CD4-positive, alpha-beta T cell (primary cell): ENCODE data around the gene ARL2BP. TPM values are rescaled to one million over a fixed set of nuclear protein-coding genes. Genes with fewer than 3 reads are reported as not detected.
A peak's percentile ranks its signal among the peaks of the same experiment; 100 is the strongest.

Source experiments
- ATAC-seq: fragments of 200-7000 bp; cut with Tn5 transposase; one replicate; pipeline ENCODE4 v1.10.0; 2022; ENCODE audit warnings: mild to moderate bottlenecking; ENCODE audit not compliant: poor library complexity
- CTCF ChIA-PET: fragments of 350-600 bp; sonication (Branson Sonifier 250); formaldehyde crosslinking; loops from one replicate; lab custom pipeline; 2021; ENCODE audit warnings: antibody characterized with exemption, inconsistent platforms; lab: Charles Lee
- POLR2A ChIA-PET: fragments of 350-600 bp; sonication (Branson Sonifier 250); formaldehyde crosslinking; loops from one replicate; lab custom pipeline; 2021; ENCODE audit warnings: antibody characterized with exemption, inconsistent platforms; lab: Charles Lee
- DNase-seq, 14 experiments: peaks; one replicate each; pipeline ENCODE4 v3.0.0-alpha.2; 2013 to 2020; ENCODE audit warnings: mixed read lengths in 2 of 14
- H3K27ac ChIP-seq, 2 donors: one replicate each; pipeline versions ENCODE4 v1.5.1 to v1.7.0; 2013; ENCODE audit warnings: low read length in 2 of 2, low read depth in 1 of 2, mild to moderate bottlenecking in 1 of 2
- H3K27me3 ChIP-seq, 2 experiments: 1 replicate in 1 of 2; 2 replicates in 1 of 2; pipeline versions ENCODE4 v1.6.1 to v1.7.0; 2013; ENCODE audit warnings: low read length in 2 of 2, control low read depth in 1 of 2, mild to moderate bottlenecking in 1 of 2, moderate library complexity in 1 of 2; ENCODE audit not compliant: insufficient read depth in 2 of 2, control insufficient read depth in 1 of 2
- H3K36me3 ChIP-seq: one replicate; pipeline ENCODE4 v1.6.1; 2013; ENCODE audit warnings: low read length, control low read depth; ENCODE audit not compliant: insufficient read depth
- H3K4me1 ChIP-seq: one replicate; pipeline ENCODE4 v1.6.1; 2013; ENCODE audit warnings: low read length, control low read depth; ENCODE audit not compliant: insufficient read depth
- H3K4me3 ChIP-seq: one replicate; pipeline ENCODE4 v1.5.1; 2013; ENCODE audit warnings: mild to moderate bottlenecking, low read length, moderate library complexity
- H3K9me3 ChIP-seq, 2 experiments: 1 replicate in 1 of 2; 2 replicates in 1 of 2; pipeline versions ENCODE4 v1.6.1 to v1.7.0; 2013; ENCODE audit warnings: low read length in 2 of 2, mild to moderate bottlenecking in 2 of 2, control low read depth in 1 of 2, moderate library complexity in 1 of 2; ENCODE audit not compliant: control insufficient read depth in 1 of 2, insufficient read depth in 1 of 2
- H3K27ac Mint-ChIP-seq: one replicate; pipeline ENCODE4 v1.8.0; 2020; ENCODE audit warnings: mixed read lengths
- H3K27me3 Mint-ChIP-seq: one replicate; pipeline ENCODE4 v1.8.0; 2021; ENCODE audit warnings: mixed read lengths
- H3K36me3 Mint-ChIP-seq: one replicate; pipeline ENCODE4 v1.8.0; 2021; ENCODE audit warnings: low read depth, mixed read lengths
- H3K4me1 Mint-ChIP-seq: one replicate; pipeline ENCODE4 v1.8.0; 2021; ENCODE audit warnings: low read depth, mixed read lengths
- H3K4me3 Mint-ChIP-seq: one replicate; pipeline ENCODE4 v1.8.0; 2020; ENCODE audit warnings: mild to moderate bottlenecking, mixed read lengths
- H3K9me3 Mint-ChIP-seq: one replicate; pipeline ENCODE4 v1.8.0; 2020; ENCODE audit warnings: mixed read lengths
- intact Hi-C, 2 experiments: fragments of 100-400 bp; cut with DNase I in 1 of 2; cut with micrococcal nuclease in 1 of 2; formaldehyde crosslinking; loops; one replicate each; pipeline versions ENCODE4 v1.15.1 to v1.9.0; 2023 to 2025; cut with DNase I, micrococcal nuclease
- total RNA-seq, 174 experiments: library from RNA in 2 of 174; stranded (reverse) in 2 of 174; gene quantifications; one replicate each; pipeline ENCODE4 v1.2.3 and lab custom pipeline; 2021 to 2026
- TF ChIP-seq, protein P1 (sequence below): fragments of 200-600 bp; IDR thresholded peaks from one replicate; pipeline ENCODE4 v1.8.0; 2022; ENCODE audit warnings: antibody characterized with exemption, mild to moderate bottlenecking

ARL2BP gene
- total RNA-seq, 2 experiments from 2014 or later, result 32.4 to 35.6 TPM

- POLR2A ChIA-PET, result interaction anchor here (1.5 to 4.2 kb wide), 2 partner anchors 11 to 338 kb away, joined by 3 to 25 read pairs; no protein-coding TSS in a partner anchor
- Histone ChIP-seq H3K36me3 (no peaks in the 10 kb centered on the region), H3K27ac (peak overlapping the region in 1 of 2 donors; percentile 18), H3K27me3 (no peaks in the 10 kb centered on the region), H3K4me3 (no peak overlapping the region), H3K9me3 (no peaks in the 10 kb centered on the region), H3K4me1 (peaks cover 54% of the 10 kb centered on the region)
- Mint-ChIP-seq H3K27ac (peak overlapping the region; percentile 97), H3K4me3 (peak overlapping the region; percentile 2), H3K36me3 (no peaks in the 10 kb centered on the region), H3K4me1 (peaks cover 47% of the 10 kb centered on the region), H3K9me3 (no peaks in the 10 kb centered on the region), H3K27me3 (no peaks in the 10 kb centered on the region)
- CTCF ChIA-PET, result no interaction called here
- DNase-seq (peak in 2 of 14 experiments; percentile 24 to 31), ATAC-seq (no peak)
- TF ChIP-seq, protein P1, sequence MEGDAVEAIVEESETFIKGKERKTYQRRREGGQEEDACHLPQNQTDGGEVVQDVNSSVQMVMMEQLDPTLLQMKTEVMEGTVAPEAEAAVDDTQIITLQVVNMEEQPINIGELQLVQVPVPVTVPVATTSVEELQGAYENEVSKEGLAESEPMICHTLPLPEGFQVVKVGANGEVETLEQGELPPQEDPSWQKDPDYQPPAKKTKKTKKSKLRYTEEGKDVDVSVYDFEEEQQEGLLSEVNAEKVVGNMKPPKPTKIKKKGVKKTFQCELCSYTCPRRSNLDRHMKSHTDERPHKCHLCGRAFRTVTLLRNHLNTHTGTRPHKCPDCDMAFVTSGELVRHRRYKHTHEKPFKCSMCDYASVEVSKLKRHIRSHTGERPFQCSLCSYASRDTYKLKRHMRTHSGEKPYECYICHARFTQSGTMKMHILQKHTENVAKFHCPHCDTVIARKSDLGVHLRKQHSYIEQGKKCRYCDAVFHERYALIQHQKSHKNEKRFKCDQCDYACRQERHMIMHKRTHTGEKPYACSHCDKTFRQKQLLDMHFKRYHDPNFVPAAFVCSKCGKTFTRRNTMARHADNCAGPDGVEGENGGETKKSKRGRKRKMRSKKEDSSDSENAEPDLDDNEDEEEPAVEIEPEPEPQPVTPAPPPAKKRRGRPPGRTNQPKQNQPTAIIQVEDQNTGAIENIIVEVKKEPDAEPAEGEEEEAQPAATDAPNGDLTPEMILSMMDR, result no peak
- intact Hi-C loops, result loop anchor here in 1 of 2 experiments (10.0 kb wide), 1 partner anchor 534 kb away; the partner anchor contains the start of gene NUP93
These were observed 24.0 kb downstream of the ARL2BP start for GRCh38 chr16:57268804-57269800.

DNA sequence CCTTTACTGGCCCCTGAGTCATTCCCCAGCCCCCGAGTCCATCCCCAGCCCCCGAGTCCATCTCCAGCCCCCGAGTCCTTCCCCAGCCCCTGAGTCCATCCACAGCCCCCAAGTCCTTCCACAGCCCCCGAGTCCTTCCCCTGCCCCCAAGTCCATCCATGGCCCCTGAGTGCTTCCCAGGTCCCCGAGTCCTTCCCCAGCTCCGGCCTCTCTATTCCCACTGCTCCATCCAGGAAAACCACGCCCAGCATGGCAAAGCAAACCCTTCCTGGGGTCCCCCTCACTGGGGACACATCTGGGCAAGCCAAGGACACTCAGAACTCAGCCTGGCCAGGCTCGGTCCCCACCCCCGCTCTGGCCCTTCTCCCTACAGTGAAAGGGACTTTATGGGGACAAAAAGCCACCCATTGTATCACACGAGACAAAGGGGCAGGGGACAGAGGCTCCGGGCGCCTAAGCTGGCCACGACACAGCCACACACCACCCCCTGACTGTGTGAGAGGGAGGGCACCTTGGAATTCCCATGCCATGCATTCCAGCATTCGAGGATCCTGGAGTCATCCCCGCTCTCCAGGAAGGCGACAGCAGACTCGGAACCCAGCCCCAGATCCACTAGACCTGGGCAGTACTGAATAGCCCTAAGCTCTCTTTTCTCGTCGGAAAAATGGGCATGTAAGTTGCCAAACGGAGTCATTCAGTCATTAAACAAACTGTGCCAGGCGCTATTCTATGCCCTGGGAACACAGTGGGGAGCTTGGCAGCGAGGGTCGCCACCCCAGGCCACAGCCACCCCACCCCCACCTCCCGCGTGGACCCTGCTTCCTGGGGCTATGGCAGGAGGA, 25.4 kb downstream of the ARL2BP start:
- TF ChIP-seq, protein P1, result no peak
- Histone ChIP-seq H3K36me3 (no peaks in the 10 kb centered on the region), H3K4me3 (no peak overlapping the region), H3K9me3 (no peaks in the 10 kb centered on the region), H3K4me1 (peaks cover 41% of the 10 kb centered on the region), H3K27ac (no peak overlapping the region), H3K27me3 (no peaks in the 10 kb centered on the region)
- ChIA-PET POLR2A (no interaction called here), CTCF (no interaction called here)
- DNase-seq (no peak), ATAC-seq (no peak)
- intact Hi-C loops, result no loop called here
- Mint-ChIP-seq H3K27me3 (no peaks in the 10 kb centered on the region), H3K4me3 (no peak overlapping the region), H3K27ac (peak overlapping the region; percentile 97), H3K36me3 (no peaks in the 10 kb centered on the region), H3K4me1 (peaks cover 44% of the 10 kb centered on the region), H3K9me3 (no peaks in the 10 kb centered on the region)

DNA sequence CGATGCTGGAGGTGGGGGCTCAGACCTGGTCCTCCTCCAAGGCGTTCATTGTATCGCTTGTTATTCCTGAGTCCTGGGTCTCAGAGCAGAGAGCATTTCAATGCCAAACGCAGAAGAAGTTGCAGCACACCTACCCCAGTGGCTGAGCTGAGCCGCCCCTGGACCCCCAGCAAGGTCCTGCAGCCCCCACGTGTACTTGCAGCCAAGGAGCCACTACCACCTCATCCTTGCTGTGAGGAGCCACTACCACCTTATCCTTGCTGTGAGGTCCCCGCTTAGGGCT, 25.9 kb downstream of the ARL2BP start:
- Mint-ChIP-seq H3K36me3 (no peaks in the 10 kb centered on the region), H3K27me3 (no peaks in the 10 kb centered on the region), H3K9me3 (no peaks in the 10 kb centered on the region), H3K4me3 (no peak overlapping the region), H3K27ac (peak overlapping the region; percentile 69), H3K4me1 (peaks cover 43% of the 10 kb centered on the region)
- H3K4me3 ChIP-seq, result no peak overlapping the region
- H3K4me1 ChIP-seq, result peaks cover 35% of the 10 kb centered on the region
- H3K27me3 ChIP-seq, result no peaks in the 10 kb centered on the region
- H3K27ac ChIP-seq, result no peak overlapping the region
- TF ChIP-seq, protein P1, result no peak
- POLR2A ChIA-PET, result no interaction called here
- H3K9me3 ChIP-seq, result no peaks in the 10 kb centered on the region
- ATAC-seq (no peak), DNase-seq (no peak)
- CTCF ChIA-PET, result no interaction called here
- H3K36me3 ChIP-seq, result no peaks in the 10 kb centered on the region
- intact Hi-C loops, result no loop called here
